ENCODE data around the gene MGAT5B.

Gene MGAT5B

GRCh38 chr17:76914937-76915336 is 46.7 kb downstream of the MGAT5B start:
- no peaks in the 10 kb centered on the region for H3K27me3 ChIP-seq (ENCODE audit: insufficient read depth, low read depth, severe bottlenecking)

GRCh38 chr17:76915840-76916510 is 47.8 kb downstream of the MGAT5B start:
- peaks cover 13% of the 10 kb centered on the region for H3K36me3 ChIP-seq
- no peak overlapping the region for H3K4me3 ChIP-seq (ENCODE audit: low read depth, low read length)
- no peak for DNase-seq
- no peak overlapping the region for H3K27ac ChIP-seq
- no peaks in the 10 kb centered on the region for H3K27me3 ChIP-seq (ENCODE audit: insufficient read depth, low read depth, severe bottlenecking)
- H3K9me3 ChIP-seq (ENCODE audit: severe bottlenecking), result no peaks in the 10 kb centered on the region
- TF ChIP-seq CTCF (IDR thresholded peaks at IDR 0.05; ENCODE audit: low read depth, low read length), result no peak

More at GRCh38 chr17:76914937-76915336, 46.7 kb downstream of the MGAT5B start:
- H3K4me3 ChIP-seq (ENCODE audit: low read depth, low read length), result no peak overlapping the region
- TF ChIP-seq CTCF (IDR thresholded peaks at IDR 0.05; ENCODE audit: low read depth, low read length), result no peak
- H3K9me3 ChIP-seq (ENCODE audit: severe bottlenecking), result no peaks in the 10 kb centered on the region
- no peak for DNase-seq
- peaks cover 18% of the 10 kb centered on the region for H3K36me3 ChIP-seq
- no peak overlapping the region for H3K27ac ChIP-seq

- H3K4me3 ChIP-seq (ENCODE audit: low read depth, low read length), result no peak overlapping the region
Observed at GRCh38 chr17:76917829-76918228, 49.6 kb downstream of the MGAT5B start.

DNA sequence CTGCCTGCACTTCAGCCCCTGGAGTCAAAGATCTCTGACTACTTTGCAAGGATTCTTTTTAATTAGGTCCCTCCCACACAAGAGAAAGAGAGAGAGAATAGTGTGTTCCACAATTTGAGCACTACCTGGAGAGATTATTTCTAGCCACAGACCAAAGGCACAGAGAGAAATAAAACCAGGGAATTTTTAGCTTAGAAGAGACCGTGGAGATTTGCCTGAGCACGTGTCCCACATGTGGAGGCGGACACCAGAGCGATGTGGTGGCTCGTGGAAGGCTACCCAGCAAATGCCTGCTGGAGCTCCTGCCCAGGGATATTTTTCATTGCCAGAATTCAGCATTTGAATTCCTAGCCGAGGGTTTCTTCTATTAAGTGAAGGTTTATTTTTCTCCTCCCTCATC is 50.6 kb downstream of the MGAT5B start:
- no peaks in the 10 kb centered on the region for H3K9me3 ChIP-seq (ENCODE audit: severe bottlenecking)
- H3K27ac ChIP-seq, result no peak overlapping the region
- no peak overlapping the region for H3K4me3 ChIP-seq (ENCODE audit: low read depth, low read length)
- H3K27me3 ChIP-seq (ENCODE audit: insufficient read depth, low read depth, severe bottlenecking), result no peaks in the 10 kb centered on the region
- no peak for DNase-seq
- H3K36me3 ChIP-seq, result no peaks in the 10 kb centered on the region; the same call in 1 of the 2 replicates
- TF ChIP-seq CTCF (IDR thresholded peaks at IDR 0.05; ENCODE audit: low read depth, low read length), result no peak

More at GRCh38 chr17:76917829-76918228, 49.6 kb downstream of the MGAT5B start:
- TF ChIP-seq CTCF (IDR thresholded peaks at IDR 0.05; ENCODE audit: low read depth, low read length), result no peak
- Histone ChIP-seq H3K9me3 (ENCODE audit: severe bottlenecking) (no peaks in the 10 kb centered on the region), H3K27ac (no peak overlapping the region), H3K27me3 (ENCODE audit: insufficient read depth, low read depth, severe bottlenecking) (no peaks in the 10 kb centered on the region), H3K36me3 (peaks cover 6% of the 10 kb centered on the region)
- DNase-seq, result no peak

DNA sequence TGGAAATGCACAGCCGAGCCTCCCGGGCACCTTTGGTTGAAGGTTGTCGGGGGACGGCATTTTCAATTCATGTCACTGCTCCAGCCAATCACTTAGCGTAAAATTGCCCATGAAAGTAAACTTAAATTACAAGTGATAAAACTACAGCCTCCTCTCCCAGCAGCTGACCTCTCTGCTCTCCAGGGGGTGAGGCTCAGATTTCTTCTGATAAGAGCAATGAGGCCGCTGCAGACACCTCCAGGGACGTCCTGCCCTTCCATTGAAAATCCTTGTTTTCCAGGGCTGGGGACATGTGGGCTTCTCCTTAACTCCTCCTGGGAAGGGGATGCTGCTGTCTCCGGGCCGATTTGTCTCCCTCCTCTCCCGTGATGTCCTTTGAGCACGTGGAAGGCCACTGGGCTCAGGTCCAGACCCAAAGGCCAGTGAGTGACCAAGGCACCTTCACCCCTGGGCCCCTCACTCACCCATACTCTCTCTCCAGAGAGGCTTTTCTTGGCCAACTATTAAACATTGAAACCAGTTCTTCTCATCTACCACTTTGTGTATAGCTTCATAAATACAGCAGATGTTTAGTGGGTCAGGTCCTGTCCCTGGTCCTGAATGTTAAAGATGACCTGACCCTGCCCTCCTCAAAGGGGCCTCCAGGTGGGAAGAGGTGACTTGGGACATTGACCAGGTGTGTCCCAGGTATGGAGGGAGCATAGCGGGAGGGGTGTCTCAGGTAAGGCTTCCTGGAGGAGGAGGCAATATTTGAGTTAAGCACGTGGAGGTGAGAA is 52.3 kb downstream of the MGAT5B start:
- Histone ChIP-seq H3K27me3 (ENCODE audit: insufficient read depth, low read depth, severe bottlenecking) (no peaks in the 10 kb centered on the region), H3K27ac (no peak overlapping the region), H3K4me3 (ENCODE audit: low read depth, low read length) (no peak overlapping the region), H3K9me3 (ENCODE audit: severe bottlenecking) (no peaks in the 10 kb centered on the region), H3K36me3 (peaks cover 2% of the 10 kb centered on the region)
- TF ChIP-seq CTCF (IDR thresholded peaks at IDR 0.05; ENCODE audit: low read depth, low read length), result no peak
- no peak for DNase-seq

All from WERI-Rb-1 (cell line).